GM19099 (cell line): ENCODE measurements around the gene GRM1.

Source experiments
- POLR2A ChIP-seq: IDR thresholded peaks from 3 replicates; pipeline ENCODE4 v1.6.1; 2011; ENCODE audit warnings: low read depth; ENCODE audit not compliant: insufficient read length; ENCODE audit errors: extremely low read depth

GRM1 gene

GRCh38 chr6:146071781-146072180, 42.9 kb downstream of the GRM1 start:
- TF ChIP-seq POLR2A, result no peak

GRCh38 chr6:146077992-146078391, 49.1 kb downstream of the GRM1 start:
- TF ChIP-seq POLR2A, result no peak

- TF ChIP-seq POLR2A, result no peak
Observed at GRCh38 chr6:146087386-146087785, 58.5 kb downstream of the GRM1 start.

- TF ChIP-seq POLR2A, result no peak
Observed at GRCh38 chr6:146090474-146090873, 61.6 kb downstream of the GRM1 start.

- no peak for TF ChIP-seq POLR2A
Observed at GRCh38 chr6:146092961-146093686, 64.3 kb downstream of the GRM1 start.

- no peak for TF ChIP-seq POLR2A
Observed at GRCh38 chr6:146095481-146095880, 66.6 kb downstream of the GRM1 start.

DNA sequence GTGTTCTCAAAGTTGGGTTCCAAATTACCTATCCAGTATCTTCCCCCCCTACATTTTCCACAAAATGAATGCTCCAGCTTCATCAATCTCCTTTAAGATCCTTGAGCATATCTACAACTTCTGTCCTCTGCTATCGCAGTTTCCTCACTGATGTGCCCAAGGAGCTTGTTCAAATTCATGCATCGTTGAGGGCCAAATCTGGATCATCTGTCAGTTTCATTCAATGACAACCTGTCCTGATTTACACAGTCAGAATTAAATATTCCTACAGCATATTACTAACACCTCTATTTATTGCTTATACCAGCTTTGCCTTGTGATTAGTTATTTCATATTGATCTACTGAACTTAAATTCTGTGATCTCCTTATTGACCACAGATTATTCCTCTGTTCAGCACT, 68.7 kb downstream of the GRM1 start:
- no peak for TF ChIP-seq POLR2A

GRCh38 chr6:146100776-146101175, 71.9 kb downstream of the GRM1 start:
- no peak for TF ChIP-seq POLR2A

- TF ChIP-seq POLR2A, result no peak
Observed at GRCh38 chr6:146103416-146104072, 74.7 kb downstream of the GRM1 start.

DNA sequence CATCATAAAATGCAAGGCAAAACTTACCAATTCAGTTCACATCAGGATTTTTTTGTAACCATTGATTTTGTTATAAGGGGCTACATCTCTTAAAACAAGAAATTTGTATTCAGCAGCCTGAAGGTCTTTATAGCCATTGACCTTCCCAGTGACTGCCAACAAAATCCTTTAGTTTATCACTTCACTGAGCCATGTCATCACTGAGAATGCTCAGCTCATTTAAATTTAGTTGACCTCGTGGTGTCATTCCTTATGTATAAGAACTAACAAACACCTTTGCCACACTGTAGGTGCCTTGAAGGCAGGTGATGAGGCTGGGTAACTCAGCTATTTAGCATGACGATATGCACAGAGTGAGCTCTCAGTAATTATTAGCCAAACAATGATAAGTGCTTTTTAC, 77.7 kb downstream of the GRM1 start:
- no peak for TF ChIP-seq POLR2A

- no peak for TF ChIP-seq POLR2A
Observed at GRCh38 chr6:146110990-146111389, 82.1 kb downstream of the GRM1 start.

DNA sequence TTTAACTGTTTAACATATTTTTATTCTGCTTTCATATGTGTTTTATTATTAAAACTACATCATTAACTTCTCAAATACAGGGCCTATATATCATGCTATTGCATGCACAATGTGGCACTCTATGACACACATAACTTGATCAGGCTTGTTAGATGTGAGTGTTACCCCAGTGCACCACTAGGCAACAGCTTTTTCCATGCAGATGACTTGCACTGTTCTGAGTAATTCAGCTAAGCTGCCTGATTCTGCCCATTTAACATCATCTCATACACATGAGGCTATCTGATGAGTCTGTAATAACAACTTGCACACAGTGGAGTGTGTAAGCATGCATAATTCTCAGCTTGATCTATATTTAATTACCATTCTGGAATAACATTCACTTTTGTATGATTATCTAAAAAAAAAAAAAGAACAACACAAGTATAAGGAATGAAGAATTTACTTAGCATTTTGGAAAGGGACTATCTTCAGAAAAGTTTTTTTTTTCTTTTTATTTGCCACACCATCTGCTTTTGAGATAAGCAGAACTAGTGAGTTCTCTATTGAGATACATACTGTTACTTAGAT, 83.1 kb downstream of the GRM1 start:
- TF ChIP-seq POLR2A, result no peak

DNA sequence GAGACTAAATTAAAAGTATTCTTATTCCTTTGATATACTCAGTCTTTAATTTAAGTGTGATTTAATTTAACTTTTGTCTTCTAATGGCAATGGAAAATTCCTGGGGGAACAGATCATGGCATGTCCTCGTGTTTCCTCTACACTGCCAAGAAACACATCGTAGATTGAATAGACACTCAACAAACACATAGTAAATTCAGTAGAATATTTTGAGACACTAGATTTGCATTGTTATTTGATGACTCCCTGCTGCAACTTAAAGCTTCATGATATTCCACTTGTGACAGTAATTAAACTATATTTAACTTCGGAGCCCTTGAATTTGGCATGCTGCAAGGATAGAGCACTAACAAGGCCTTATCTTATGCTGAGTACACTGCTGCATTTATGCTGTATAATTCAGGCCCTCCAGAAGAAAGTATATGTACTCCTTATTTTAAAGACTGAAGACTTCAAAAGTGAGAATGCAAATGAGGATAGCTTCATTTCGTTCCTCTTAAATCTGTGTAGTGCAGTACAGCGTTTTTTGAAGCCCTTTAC, 84.3 kb downstream of the GRM1 start:
- TF ChIP-seq POLR2A, result no peak

GRCh38 chr6:146123616-146124015, 94.8 kb downstream of the GRM1 start:
- no peak for TF ChIP-seq POLR2A

DNA sequence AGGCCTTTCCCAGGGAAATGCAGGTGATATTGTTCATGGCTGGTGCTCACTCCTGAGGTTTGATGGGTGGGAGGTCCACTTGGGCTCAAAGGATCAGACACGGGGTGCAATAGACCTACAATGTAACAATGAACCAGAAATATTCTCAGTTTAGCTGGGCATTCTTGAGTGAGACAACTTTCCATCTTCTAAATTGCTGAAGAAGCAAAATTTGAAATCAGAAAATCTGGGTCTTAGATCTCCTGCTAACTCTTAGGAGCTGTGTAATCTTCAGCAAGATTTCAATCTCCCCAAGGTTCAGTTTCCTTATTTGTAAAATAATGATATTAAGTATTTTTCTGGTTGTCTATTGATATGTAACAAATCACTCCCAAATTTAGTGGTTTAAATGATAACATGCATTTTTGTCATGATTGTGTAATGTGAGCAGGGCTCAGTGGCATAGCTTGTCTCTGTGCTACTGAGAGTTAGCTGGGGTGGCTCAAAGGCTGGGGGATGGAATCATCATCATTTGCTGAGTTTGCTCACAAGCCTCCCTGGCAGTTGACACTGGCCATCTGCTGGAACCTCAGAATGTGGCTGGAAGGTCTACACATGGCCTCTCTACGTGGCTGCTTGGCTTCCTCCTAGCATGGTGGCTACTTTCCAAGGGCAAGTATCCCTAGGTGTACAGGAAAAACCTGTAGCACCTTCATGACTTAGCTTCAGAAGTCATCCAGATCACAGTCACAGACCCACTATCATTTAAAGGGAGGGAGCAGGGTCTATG, 98.8 kb downstream of the GRM1 start:
- no peak for TF ChIP-seq POLR2A
